Brain pericyte (primary cell): ENCODE results near the gene PCBP3.

ENCODE experiments used
- DNase-seq: peaks from one replicate; pipeline ENCODE4 v3.0.0-alpha.2; 2012; ENCODE audit warnings: low read depth, low spot score

The PCBP3 gene

DNA sequence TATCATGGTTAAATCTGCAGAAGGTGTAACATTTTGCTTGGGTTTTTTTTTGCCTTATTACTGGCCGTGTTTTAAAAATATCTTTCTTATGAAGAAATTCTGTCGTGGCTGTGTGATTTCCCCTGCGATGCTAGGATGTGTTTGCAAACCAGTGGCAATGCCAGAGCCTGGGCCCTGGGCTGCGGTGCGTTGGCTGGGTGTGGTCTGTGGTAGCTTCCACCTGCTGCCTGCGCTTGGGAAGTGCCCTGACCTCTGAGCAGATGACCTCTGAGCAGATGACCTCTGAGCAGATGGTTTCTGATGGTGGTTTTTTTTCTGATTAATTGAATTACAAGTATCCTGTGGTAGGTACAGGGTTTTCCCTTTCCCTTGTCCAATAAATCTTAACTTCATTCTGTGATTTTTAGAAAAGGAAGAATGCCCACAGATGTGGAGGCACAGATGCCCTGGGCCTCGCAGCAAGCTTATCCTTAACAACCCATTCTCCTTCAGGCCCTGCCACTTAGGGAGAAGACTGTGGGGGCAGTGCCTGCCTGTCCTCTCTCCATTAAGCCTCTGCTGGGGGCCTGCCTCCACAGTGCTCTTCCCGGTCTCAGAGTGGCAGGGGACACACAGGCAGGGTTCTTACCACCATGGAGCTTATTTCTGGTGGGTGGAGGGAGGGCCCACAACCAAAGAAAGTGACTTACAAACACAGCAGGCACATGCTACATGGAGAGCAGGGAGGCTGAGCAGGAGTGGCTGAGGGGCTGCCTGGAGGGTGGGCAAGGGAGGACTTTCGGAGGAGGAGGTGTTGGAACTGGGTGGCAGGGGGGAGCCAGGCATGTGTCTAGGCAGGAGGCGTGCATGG is 81.7 kb downstream of the PCBP3 start:
- no peak for DNase-seq

DNA sequence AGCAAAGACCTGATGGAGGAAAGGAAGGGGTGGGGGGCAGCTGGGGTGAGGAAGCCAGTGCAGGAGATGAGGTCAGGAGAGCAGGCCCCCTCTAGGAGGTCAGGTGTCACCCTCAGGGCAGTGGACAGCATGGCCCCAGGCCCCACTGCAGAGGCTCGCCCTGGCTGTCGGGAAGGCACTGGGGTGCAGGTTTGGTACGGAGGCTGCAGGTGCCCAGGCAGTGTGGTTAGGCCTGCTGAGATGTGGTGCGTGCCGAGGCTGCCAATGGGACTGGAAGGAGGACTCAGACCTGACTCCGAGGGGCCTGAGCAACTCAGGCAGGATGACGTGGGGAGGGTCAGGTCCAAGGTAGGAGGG is 82.3 kb downstream of the PCBP3 start:
- no peak for DNase-seq

DNA sequence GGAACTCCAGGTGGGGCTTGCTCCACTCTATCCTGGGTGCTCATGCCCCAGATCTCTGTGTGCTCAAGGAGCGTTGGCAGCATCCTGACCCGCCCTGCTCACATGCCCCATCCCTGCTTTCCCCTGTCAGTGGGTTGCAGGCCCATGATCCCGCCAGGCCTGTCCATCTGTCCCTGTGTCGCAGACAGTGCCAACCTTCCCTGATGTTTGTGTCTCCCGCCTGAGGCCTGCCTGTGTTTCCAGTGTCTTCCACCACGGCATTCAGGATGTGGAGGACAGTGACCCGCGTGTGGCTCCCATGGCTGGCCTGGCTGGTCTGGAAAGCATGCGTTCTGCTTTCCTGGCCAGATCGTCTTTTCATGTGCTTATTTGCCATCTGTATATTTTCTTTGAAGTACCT is 82.9 kb downstream of the PCBP3 start:
- no peak for DNase-seq

DNA sequence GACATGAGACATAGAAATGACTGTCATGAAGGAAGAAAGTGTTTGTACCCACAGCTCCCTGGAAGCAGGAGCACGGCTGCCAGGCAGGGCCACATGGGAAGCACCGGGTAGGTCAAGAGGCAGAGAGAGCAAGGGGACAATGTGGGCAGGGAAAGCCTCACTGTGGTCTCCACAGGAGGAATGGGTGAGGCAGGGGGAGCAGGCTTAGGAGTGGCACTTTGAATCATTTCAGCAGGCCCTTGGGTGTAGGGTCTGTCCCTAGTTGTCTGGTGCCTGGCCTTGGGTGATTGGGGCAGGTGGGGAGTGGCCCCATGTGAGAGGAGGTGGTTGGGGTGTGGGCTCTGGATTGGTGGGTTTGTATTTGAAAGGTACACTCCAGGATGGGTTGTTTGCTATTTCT is 83.9 kb downstream of the PCBP3 start:
- DNase-seq, result no peak

DNA sequence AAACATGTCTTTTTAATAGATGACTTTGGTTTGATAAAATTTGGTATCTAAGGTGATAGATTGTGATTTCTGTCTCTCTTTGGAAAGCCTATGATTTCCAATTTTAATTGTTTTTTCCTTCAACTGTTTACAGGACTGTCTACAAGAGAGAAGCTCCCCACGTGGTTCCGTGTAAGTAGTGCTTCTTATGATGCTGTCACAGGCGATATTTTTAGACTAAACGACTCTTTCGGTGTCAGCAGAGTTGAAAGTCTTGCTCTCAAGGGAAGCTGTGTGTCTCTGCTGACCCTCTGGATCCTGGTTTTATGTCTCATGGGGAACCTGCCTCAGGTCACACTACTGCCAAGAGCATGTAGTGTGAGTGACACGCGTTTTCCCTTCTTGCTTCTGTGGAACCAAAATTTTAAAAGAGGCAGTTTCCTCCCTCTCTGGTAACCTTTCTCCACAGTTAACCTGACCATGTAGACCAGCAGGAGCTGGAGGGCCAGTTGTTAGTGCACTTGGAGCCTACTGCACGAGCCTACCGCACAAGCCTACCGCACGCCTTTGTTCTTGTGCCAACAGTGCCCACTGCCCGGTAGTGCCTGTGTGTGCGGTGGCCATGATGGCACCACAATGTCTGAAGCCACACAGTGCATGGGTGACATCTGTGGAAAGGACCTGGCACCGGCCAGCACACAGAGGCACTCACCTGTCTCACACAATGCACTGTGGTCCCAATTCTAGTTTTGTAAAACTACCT is 91.9 kb downstream of the PCBP3 start:
- no peak for DNase-seq

DNA sequence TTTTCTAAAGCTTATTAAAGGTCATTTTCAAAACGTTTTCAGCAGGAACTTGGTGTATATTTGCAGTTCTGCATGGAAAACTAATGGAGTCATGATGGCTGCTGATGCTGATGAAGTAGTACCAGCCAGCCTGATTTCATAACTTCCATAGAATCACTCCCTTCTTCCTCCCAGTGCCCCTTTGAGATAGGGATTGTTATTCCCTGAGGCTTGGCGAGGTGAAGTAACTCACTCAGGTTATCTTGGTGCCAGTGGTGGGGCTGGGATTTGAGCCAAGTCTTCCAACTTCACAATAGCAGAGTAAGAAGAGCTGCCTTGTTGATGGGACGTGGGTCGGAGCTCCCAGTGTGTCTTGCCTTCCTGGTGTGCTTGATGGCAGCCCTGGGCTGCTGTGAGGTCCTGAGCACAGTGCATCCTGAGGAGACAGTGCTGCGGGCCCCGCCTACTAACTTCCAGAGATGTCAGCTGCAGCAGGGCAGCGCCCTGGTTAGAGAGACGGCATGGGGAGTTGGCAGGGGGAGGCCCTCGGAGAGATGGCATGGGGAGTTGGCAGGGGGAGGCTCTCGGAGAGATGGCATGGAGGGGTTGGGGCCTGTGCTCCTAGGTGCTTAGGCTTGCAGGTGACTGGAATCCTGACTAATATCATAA is 92.6 kb downstream of the PCBP3 start:
- no peak for DNase-seq

DNA sequence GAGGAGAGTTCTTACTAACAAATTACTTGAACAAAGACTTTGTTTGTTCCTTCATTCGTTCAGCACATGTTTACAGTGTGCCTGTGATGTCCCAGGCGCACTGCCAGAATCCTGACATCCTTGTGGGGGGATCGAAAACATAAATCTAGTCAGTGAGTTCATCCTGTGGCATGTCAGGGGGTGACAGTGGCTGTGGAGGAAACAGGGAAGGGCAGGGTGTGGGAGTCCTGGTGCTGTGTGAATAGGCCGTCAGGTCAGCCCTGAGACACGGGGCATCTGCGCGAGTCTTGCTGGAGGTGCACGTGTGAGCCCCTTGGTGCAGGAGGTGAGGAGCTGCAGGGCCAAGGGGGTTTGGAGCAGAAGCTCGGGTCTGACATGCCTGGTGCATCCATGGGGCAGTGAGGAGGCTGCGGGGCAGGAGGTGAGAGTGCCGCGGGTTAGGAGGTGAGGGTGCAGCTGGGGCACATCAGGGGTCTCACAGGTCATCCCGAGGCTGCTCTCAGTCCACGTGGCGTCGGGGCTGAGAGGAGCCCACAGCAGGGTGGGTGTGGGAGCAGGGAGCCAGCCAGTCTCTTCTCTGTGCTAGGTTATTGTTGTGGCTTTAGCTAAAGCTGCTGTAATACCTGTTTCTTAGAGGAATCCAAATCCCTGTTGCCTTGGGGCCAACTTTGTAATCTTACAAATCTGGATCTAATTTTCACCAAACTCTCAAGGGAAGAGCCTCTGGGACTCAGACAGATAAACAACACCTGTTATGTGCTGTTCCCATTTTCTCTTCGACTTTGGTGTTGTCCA is 93.4 kb downstream of the PCBP3 start:
- no peak for DNase-seq

DNA sequence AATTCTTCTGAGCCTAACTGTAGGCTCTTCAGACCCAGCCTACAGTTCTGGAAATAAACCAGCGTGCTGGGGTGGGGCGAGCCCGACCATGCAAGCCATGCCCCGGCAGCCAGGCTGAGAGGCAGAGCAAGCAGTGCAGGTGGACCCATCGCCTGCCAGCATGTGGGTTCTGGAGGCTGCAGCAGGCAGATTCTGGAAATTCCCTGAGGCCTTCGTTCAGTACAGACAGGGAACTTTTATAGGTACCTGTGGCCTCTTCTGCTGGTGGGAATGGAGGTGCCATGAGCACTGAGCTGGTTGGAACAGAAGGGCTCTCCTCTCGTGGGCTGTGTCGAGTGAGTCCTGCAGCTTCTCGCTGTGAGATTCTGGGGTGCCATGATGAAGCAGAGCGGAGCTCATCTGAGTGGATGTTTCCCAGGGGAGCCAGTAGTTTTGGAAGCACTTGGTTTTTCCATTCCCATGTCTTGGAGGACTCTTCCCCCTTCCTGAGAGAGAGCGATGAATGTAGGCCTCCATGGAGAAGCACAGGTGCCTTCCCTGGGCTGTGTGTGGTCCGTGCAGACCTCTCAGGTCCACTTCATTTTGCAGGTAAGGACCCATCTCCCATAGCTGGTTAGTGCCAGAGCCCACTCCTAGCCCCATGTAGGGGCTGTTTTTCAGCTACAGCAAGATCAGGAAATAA is 94.1 kb downstream of the PCBP3 start:
- no peak for DNase-seq

DNA sequence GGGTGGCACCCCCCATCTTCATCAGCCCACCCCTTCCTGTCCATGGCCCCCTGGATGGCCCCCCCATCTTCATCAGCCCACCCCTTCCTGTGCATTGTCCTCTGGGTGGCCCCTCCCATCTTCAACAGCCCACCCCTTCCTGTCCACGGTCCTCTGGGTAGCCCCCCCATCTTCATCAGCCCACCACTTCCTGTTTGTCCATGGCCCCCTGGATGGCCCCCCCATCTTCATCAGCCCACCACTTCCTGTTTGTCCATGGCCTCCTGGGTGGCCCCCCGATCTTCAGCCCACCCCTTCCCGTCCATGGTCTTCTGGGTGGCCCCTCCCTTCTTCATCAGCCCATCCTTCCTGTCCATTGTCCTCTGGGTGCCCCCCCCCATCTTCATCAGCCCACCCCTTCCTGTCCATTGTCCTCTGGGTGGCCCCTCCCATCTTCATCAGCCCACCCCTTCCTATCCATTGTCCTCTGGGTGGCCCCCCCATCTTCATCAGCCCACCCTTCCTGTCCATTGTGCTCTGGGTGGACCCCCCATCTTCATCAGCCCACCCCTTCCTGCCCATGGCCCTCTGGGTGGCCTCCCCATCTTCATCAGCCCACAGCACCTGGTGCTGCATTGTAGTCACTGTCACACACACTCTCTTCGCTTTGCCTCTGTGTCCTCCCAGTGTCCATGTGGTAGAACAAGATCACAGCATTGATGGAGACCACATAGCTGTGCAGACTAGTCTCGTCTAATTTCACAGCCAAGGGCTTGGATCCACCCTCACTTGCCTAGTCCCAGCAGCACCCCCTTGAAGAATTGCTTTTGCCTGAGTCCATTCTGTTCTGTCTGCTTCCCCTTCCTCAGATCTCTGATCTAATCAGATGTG is 95.9 kb downstream of the PCBP3 start:
- no peak for DNase-seq

DNA sequence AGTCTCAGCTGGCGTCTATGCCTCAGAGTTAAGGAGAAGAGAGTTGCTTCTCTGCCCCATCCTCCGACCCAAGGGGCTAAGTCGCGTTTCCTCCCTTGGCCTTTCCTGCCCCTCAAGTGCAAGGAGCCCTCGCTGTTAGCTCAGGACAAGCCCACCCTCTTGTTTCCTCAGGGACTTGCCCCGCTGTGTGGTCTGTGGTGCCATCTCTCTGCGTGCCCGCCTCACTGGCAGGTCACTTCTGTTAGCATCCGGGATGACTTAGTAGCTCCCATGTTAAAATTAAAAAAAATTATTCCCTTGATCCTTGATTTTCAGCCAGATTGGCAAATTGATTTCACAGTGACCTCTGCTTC is 96.5 kb downstream of the PCBP3 start:
- DNase-seq, result no peak

DNA sequence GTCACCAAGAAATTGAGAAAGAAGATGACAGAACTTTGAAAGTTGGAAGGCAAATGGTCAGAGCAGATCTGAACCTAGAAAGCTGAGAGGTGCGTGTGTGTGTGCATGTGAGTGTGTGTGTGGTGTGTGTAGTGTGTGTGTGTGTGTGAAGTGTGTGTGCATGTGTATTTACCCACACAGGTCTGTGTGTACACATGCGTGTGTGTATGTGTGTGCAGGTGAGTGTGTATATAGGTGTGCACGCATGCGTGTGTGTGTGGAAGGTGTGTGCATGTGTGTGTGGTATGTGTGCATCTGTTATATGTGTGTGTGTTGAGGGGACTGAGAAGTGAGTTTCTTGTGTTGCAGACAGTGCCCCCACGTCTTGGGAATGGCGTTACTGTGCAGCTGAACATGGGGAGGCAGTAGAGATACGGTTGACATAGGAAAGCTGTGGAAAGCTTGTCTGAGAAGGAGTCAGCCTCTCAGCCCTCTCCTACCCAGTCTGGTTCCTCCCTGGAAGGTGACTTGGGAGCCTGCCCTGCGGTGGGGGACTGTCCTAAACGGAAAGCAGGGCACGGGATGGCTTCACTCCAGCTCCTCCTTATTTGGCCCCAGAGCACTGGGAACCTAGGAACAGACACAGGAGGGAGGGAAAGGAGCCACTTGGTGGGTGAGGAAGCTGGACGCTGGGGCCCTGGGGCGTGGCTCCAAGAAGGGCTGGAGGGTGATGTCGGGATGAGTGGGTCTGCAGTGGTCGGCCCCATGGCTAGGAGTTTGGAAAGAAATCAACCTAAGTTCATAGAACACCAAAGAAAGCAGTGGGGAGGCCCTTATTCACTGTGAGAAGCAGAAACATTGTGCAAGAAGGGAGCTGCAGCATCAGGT is 97.2 kb downstream of the PCBP3 start:
- DNase-seq, result no peak

DNA sequence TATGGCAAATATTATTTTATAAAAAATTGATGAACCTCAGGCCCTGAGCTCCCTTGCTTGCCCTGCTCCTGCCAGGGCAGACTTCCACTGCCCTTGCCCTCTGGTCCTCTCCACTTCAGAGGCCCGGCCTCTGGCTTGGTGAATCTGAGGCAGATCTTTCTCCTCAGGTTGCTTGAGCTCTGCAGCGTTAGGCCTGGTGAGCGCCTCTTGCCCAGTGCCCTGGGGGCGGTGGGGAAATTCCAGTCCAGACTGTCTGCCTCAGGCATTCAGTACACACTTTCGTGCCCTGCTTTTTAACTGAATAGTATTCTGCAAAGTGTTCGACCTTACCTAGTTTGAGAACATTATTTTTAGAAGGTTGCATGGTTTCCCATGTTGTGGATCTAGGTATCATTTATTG is 98.2 kb downstream of the PCBP3 start:
- no peak for DNase-seq

DNA sequence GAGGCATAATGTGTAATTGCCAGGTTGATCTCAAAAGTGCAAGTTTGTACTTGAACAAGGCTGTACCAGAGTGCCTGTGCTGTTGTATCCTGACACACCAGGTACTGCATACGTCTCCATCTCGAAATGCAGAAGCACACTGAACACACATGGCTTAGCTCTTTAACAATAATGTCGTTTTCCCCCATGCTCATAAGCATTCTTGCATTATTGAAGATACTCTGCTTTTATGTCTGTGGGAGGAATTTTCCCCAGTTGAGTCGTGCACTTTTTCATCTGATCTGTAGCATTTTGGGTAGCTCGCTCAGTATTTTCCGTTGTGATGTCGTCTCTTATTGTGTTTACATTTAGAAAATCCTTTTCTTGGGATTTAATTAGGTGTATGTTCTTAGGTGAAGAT is 98.7 kb downstream of the PCBP3 start:
- no peak for DNase-seq

DNA sequence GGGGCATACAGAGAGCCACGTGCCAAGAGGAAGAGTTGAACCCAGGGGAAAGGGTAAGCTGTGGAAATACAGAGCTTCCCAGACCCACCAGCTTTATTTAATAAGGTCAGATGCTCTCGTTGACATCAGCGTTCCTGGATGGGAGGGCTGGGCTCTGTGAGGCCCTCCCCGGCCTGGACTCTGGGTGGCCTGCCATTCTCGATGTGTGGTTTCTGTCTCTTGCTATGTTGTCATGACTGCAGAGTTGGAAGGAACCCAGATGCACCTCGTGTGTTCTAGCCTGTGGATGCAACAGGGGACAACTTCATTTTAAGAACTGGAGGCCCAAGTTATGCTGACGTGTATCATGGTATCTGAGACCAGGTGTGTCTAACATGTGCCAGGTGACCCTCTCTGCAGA is 101.7 kb downstream of the PCBP3 start:
- no peak for DNase-seq

DNA sequence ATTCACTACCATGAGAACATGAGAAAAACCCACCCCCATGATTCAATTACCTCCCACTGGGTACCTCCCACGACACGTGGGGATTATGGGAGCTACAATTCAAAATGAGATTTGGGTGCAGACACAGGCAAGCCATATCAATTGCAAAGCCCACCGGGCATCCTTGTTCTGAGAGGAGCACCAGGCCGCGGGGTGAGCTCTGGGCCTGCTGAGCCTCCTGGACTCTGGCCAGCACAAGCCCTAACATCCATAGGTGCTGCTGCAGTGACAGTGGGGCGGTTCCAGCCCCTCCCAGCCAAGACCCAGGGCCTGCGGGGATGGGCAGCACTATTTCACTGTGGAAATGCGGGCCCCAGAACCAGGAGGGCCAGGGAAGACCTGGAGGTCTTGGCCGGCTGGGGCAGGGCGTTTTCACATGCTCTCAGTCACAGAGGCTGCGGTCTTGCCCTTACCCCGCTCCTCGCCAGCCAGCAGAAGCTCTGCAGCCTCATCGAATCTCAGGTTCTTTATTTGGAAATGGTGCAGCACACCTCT is 103.8 kb downstream of the PCBP3 start:
- no peak for DNase-seq

DNA sequence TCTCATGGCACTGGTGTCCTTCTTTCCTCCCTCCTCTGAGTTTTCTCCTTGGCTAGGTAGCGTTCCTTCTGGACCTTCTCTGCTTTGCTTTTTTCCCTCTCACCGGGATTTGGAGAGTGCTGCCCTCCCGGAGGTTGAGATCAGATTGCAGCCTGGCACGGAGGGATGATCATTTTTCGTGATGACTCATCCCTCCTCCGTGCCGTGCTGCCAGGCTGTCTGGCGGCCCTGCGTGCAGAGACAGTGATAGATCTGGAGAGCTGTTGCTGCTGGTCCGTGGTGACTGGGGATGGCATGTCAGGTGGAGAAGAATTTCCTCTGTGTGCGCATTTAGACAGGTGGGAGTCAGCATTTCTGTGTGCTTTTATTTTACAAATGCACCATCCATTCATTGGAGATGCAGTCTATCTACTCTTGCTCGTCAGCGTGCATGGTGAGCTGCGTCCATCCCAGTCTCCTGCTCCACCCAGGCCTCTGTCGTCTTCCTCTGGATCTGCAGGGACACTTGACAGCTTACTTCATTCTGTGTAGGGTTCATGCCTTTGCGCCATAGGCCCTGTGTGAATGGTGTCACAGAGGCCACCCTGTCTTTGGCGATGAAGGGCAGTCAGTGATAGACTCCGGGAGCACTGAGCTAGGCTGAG is 104.4 kb downstream of the PCBP3 start:
- peak; percentile 47 for DNase-seq

DNA sequence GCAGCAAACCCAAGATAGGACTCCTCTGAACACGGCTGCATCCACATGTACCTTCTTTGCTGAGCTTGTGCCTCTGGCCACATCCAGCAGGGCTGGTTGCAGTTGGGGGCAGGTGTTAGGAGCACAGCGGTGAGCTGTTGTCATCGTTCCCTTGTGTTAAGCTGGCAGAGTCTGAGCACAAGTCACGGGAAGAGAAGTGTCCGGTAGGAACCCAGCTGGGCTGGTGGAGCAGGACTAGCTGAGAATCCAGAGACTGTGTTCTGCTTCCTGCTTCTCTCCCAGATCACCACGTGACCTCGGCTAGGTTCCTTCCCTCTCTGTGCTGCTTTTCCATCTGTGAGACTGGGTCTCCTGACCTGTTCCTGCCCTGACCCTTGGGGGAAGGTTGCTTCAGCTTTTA is 105.1 kb downstream of the PCBP3 start:
- DNase-seq, result no peak

DNA sequence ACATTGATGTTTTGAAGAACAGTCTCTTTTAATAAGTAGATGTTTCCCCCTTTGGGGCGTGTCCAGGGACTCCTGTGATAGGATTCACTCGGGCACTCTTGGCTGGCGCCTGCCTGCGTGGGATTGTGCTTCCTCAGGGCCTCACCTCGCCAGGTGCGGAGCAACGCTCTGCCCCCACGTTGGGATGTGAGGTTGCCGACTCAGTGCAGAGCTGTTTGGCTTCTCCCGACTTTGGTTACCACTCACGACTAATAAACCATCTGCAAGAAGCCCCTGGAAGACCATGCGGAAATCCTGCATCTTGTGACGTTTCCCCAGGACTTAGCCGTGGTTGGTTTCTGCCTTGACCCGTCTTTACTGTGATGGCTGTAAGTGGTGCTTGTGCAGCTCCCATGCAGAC is 106.4 kb downstream of the PCBP3 start:
- DNase-seq, result no peak

DNA sequence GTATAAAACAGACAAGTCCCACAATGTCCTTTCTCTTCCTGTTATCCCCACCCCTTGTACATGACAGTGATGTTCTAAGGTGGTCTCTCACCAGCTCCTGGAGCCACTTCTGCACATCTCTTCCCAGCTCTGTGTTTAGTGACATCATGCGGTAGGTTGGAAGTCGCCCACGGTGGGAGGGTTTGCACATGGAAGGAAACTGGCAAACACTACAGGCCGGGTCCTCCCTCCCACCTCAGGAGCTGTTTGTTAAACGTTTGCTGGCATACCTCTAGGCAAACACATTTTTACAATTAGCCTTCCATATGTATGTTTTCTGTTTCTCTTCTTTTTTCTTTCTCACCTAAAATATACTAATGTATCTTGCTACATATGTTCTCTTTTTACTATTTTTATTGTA is 107.4 kb downstream of the PCBP3 start:
- no peak for DNase-seq
